ENCODE data around the gene SMYD5. TPM values are rescaled to one million over a fixed set of nuclear protein-coding genes. Genes with fewer than 3 reads are reported as not detected.

Gene SMYD5
- total RNA-seq, 2 experiments from 2014 or later, result 39.6 to 48.6 TPM

DNA sequence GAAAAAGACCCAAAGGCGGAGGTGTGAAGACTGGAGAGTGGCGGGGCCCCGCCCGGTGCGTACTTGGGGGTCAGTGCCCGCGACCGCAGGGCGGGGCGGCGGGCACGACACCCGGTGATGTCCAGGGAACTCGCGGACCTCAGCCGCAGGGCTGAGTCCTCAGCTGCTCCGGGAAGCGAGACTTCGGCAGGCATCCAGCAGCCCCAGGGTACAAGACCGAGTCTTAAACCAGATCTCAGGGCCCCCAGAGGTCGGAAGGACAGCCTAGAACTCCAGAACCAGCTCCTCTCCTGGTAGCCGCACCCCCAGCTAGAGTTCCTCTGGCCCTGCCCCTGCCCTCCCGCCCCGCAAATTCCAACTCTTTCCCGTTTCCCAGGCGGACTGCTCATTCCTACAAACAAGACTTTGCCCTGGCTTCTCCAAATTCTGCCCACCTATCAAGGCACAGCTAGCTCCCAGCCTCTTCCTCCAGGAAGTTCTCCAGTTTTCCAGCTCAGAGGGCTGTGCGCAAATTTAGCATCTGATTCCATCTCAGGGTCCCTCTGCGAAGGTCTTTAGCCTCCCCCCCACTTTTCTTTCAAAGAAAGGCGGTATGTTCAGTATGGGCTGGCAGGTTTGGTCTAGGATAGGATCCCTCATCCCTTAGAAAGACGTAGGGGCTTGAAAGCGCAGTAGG lies 37.7 kb upstream of the SMYD5 start:
- H3K27ac Mint-ChIP-seq, result peak overlapping the region; percentile 45
- CTCF ChIA-PET, result interaction anchor here (0.5 to 4.2 kb wide), 44 partner anchors 8 to 363 kb away, joined by 3 to 79 read pairs (median 7); partner anchors contain the start of genes CCT7, NOTO, PRADC1 and RAB11FIP5
- POLR2A ChIA-PET, result interaction anchor here (0.6 to 1.8 kb wide), 4 partner anchors 37 to 289 kb away, joined by 3 to 9 read pairs (median 3); partner anchors contain the start of genes SMYD5 and SPR
- peak; percentile 19 for ATAC-seq
- DNase-seq, result peak; percentile 59
- H3K36me3 Mint-ChIP-seq (ENCODE audit: low read depth), result no peaks in the 10 kb centered on the region
- H3K27me3 Mint-ChIP-seq, result peaks cover 31% of the 10 kb centered on the region
- peak overlapping the region; percentile 79 for H3K4me3 Mint-ChIP-seq
- H3K4me1 Mint-ChIP-seq (ENCODE audit: low read depth), result peaks cover 26% of the 10 kb centered on the region
- no peak for TF ChIP-seq CTCF (IDR thresholded peaks at IDR 0.05)
- no peaks in the 10 kb centered on the region for H3K9me3 Mint-ChIP-seq
- intact Hi-C loops (cut with micrococcal nuclease), result loop anchor here (2.0 kb wide), 1 partner anchor 184 kb away; no protein-coding TSS in a partner anchor

GRCh38 chr2:73176881-73177644 lies 37.0 kb upstream of the SMYD5 start:
- DNase-seq, result peak; percentile 95
- peak; percentile 82 for ATAC-seq
- Mint-ChIP-seq H3K36me3 (ENCODE audit: low read depth) (no peaks in the 10 kb centered on the region), H3K4me1 (ENCODE audit: low read depth) (peaks cover 26% of the 10 kb centered on the region), H3K9me3 (no peaks in the 10 kb centered on the region), H3K27me3 (peaks cover 28% of the 10 kb centered on the region), H3K4me3 (peak overlapping the region; percentile 79), H3K27ac (peak overlapping the region; percentile 71)
- intact Hi-C loops (cut with micrococcal nuclease), result loop anchor here (2.0 kb wide), 1 partner anchor 184 kb away; no protein-coding TSS in a partner anchor
- peak; percentile 99 for TF ChIP-seq CTCF (IDR thresholded peaks at IDR 0.05)
- CTCF ChIA-PET, result interaction anchor here (0.5 to 4.2 kb wide), 63 partner anchors 9 to 405 kb away, joined by 3 to 79 read pairs (median 6); partner anchors contain the start of genes CCT7, NOTO, PRADC1 and RAB11FIP5
- POLR2A ChIA-PET, result interaction anchor here (0.6 to 1.8 kb wide), 5 partner anchors 36 to 290 kb away, joined by 3 to 9 read pairs (median 3); partner anchors contain the start of genes SMYD5 and SPR

DNA sequence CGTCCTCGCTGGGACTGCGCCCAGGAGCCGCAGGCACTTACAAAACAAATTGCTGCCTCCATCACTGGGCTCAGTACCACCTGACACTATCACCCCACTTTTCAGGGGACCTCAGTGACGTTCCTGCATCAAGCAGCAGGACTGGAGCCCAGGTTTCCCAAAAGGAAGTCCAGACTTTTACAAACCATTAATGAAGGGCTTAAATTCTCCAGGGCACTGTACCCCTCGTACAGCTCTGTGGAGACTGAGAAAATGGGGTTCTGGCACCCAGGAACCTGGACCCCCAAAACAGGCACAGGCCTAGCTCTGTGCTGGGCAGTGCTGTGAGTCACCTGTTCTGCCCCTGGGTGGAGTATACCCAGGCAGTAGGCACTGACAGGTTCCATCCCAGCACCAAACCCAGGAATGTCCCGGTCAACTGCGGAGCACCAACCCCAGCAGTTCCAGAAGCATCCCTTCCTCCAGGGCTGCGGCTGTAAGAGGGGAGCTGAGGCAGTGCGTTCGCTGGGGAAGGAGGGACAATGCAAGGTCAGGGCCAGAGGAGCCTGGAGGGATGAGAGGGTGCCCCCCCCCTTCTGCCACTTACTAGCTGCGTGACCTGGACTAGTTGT lies 36.3 kb upstream of the SMYD5 start:
- peaks cover 24% of the 10 kb centered on the region for H3K4me1 Mint-ChIP-seq (ENCODE audit: low read depth)
- peak overlapping the region; percentile 79 for H3K4me3 Mint-ChIP-seq
- POLR2A ChIA-PET, result interaction anchor here (1.5 to 1.8 kb wide), 2 partner anchors 36 to 92 kb away, joined by 3 to 9 read pairs; partner anchors contain the start of gene SMYD5
- ATAC-seq (no peak), DNase-seq (no peak)
- H3K9me3 Mint-ChIP-seq, result no peaks in the 10 kb centered on the region
- TF ChIP-seq CTCF (IDR thresholded peaks at IDR 0.05), result peak; percentile 21
- intact Hi-C loops (cut with micrococcal nuclease), result loop anchor here (2.0 kb wide), 1 partner anchor 185 kb away; no protein-coding TSS in a partner anchor
- CTCF ChIA-PET, result interaction anchor here (0.6 to 4.2 kb wide), 58 partner anchors 9 to 406 kb away, joined by 3 to 79 read pairs (median 6); partner anchors contain the start of genes CCT7, NOTO, PRADC1 and RAB11FIP5
- no peak overlapping the region for H3K27ac Mint-ChIP-seq
- H3K36me3 Mint-ChIP-seq (ENCODE audit: low read depth), result no peaks in the 10 kb centered on the region
- peaks cover 26% of the 10 kb centered on the region for H3K27me3 Mint-ChIP-seq

- CTCF ChIA-PET, result interaction anchor here (2.8 kb wide), 1 partner anchor 9 kb away, joined by 32 read pairs; no protein-coding TSS in a partner anchor
- peaks cover 9% of the 10 kb centered on the region for H3K27me3 Mint-ChIP-seq
- ATAC-seq (no peak), DNase-seq (no peak)
- no peak overlapping the region for H3K27ac Mint-ChIP-seq
- TF ChIP-seq CTCF (IDR thresholded peaks at IDR 0.05), result no peak
- H3K9me3 Mint-ChIP-seq, result no peaks in the 10 kb centered on the region
- H3K36me3 Mint-ChIP-seq (ENCODE audit: low read depth), result no peaks in the 10 kb centered on the region
- H3K4me3 Mint-ChIP-seq, result no peak overlapping the region
- H3K4me1 Mint-ChIP-seq (ENCODE audit: low read depth), result no peaks in the 10 kb centered on the region
- intact Hi-C loops (cut with micrococcal nuclease), result no loop called here
- POLR2A ChIA-PET, result no interaction called here
These were observed 28.1 kb upstream of the SMYD5 start for GRCh38 chr2:73185965-73186364.
